GM15510 (cell line): Measurements from ENCODE around the gene LMAN1L.

Experiments used
- POLR2A ChIP-seq: IDR thresholded peaks from 3 replicates; pipeline ENCODE4 v1.6.1; 2011; ENCODE audit warnings: borderline replicate concordance; ENCODE audit not compliant: insufficient read length; ENCODE audit errors: extremely low read depth

The LMAN1L gene

GRCh38 chr15:74828835-74829234, 16.2 kb downstream of the LMAN1L start:
- TF ChIP-seq POLR2A: no peak

DNA sequence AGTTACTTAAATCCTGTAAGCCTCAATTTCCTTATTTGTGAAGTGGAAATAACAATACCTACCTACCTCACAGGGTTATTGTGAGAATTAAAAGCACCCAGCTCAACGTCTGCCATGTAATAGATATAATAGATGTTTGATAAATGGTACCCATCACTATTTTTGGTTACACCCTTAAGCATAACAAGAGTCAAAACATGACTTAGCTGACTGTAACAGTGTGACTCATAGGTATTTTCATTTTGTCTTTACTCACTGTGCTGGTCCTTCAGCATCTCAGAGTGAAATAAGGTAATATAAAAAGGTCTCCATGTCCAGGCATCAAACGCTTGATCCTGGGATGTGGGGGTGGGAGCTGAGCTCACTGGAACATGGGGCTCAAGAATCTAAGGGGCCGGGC, 16.9 kb downstream of the LMAN1L start:
- no peak for TF ChIP-seq POLR2A

GRCh38 chr15:74829991-74830390, 17.4 kb downstream of the LMAN1L start:
- TF ChIP-seq POLR2A: no peak

- no peak for TF ChIP-seq POLR2A
Observed at GRCh38 chr15:74830868-74831267, 18.2 kb downstream of the LMAN1L start.

DNA sequence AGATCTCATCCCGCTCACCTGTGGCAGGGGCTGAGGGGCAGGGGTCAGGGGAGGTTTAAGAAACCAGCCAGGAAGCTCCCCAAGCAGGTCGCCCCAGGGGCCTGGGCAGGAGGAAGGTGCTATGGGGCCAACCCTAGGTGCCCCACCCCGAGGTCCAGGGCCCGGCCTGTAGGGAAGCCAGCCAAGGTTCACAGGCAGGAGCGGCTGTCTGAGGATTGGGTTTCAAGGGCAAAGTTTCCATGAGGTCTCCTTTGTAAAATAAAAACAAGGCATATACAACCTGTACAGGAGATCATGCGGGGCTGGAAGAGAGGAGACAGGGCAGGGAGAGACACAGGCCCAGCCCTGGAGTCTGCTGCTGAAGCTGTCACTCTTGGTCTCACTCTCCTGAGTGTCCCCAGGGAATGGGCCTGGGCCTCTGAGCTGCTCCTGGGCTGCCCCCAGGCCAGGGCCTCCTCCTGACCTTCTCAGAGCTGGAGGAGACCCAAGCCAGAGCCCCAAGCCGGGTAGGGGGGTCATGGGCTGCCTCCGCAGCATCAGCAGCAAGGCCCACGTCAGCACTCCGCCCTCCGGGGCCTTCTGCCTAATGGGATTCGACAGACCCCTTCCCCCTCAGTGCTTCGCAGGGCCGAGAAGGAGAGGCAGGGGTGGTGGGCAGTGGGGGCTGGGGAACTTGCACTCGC, 19.3 kb downstream of the LMAN1L start:
- TF ChIP-seq POLR2A: no peak

GRCh38 chr15:74832826-74833225, 20.2 kb downstream of the LMAN1L start:
- TF ChIP-seq POLR2A: no peak

DNA sequence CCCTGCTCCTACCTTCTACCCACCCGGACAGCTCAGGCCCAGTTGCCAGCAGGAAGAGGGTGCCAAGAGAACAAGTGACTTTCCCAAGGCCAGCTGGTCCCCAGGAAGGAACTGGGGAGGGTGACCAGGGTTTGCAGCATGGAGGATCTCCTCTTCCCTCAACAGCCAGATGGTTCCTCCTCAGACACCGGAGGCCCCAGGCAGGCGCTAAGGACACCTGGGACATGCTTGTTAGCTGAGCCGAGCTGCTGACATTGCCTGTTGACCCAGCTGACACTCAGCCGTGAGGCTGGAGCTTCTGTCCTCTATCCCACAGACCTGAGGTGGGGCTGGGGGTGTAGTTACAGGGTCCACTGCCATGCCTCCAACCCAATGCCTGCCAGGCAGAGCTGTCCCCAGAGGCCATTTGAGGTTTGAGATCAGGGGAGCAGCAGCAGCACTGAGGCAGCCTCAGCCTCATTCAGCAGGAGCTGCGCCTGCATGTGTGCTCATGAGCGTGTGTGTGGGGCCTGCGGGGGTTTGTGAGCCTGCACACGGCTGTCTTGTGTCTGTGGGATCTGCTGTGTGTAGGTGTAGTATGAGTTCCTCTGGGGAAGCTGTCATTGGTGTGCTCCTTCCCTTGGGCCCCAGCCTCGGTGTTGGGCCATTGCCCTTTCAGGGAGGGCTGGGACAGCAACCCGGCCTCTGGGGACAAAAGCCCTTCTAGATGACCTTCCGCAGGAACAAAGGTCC, 20.9 kb downstream of the LMAN1L start:
- no peak for TF ChIP-seq POLR2A

- TF ChIP-seq POLR2A: no peak
Observed at GRCh38 chr15:74835312-74835823, 22.7 kb downstream of the LMAN1L start.

- no peak for TF ChIP-seq POLR2A
Observed at GRCh38 chr15:74836846-74837245, 24.2 kb downstream of the LMAN1L start.

- no peak for TF ChIP-seq POLR2A
Observed at GRCh38 chr15:74837482-74838136, 25.0 kb downstream of the LMAN1L start.

DNA sequence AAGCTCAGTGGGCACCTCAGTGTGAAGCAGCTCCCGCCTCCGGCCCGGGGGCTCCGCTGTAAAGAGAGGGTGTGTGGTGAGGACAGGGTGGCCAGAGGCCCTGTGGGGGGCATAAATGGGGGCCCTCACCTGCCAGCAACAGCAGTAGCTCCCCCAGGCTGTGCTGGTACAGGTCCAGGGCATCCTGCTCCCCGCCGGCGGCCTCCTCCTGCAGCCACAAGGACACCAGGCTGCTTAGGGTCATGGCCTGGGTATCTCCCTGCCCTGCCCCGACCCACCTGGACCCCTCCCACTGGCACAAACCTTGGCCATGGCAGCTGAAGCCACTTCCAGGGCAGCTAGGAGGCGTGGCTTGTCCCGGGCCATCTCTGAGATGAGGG, 25.5 kb downstream of the LMAN1L start:
- no peak for TF ChIP-seq POLR2A

GRCh38 chr15:74838746-74839525, 26.3 kb downstream of the LMAN1L start:
- TF ChIP-seq POLR2A: no peak

DNA sequence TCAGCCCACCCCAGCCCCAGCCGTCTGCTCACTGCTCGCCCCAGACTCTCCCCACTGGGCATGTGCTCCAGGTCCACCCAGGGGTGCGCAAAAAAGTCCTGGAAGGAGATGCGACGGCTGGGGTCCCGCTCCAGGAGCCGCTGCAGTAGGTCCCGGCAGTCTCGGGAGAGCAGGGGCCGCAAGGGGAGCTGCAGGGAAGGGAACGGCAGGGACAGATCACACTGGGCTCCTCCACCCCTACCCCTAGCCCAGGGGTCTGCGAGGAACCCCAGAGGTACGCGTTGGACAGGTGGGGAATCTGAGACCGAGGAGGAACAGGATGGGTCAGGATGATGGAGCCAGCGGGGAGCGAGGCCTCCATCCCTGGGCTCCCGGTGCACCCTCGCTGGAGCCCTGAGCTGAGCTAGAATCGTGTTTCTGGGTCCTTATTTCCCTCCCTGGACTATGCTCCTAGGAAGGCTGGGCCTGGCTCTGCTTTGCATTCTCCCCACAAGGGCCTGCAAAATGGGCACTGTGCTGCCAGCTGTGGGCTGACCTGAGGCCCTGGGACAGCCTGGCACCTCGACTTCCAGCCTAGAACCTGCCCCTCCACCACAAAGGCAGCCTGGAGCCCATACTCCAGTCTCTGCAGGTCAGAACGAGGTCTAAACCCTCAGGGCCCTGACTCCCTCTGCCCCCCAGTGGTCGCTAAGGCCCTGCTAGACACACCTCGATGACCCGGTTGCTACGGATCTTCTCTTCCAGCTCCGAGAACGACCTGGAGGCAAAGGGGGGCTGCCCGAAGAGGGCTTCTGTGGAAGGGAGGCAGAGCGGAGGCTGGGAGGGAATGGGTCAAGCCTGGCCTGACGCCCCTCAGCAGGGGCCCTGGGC, 27.1 kb downstream of the LMAN1L start:
- TF ChIP-seq POLR2A: no peak

GRCh38 chr15:74840851-74841775, 28.5 kb downstream of the LMAN1L start:
- no peak for TF ChIP-seq POLR2A

DNA sequence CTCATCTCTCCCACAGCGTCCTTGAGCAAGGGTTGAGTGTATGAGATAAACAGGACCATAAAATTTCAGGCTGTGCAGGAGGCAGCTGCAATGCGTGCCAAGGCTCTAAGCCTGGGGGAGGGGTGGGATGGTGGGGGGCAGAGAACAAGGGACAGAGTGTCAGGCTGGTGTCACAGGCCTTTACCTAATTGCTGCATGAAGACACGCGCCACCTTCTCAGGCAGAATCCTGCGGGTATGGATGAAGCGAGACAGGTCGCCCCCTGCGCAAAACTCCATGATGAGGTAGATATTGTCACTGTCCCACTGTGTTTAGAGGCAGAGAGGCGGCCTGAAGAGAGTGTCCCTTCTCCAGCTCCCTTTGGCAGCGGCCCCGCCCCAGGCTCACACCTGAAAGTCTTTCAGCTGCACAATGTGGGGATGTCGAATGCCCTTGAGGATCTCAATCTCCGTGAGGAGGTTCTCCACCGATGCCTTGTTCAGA, 29.3 kb downstream of the LMAN1L start:
- TF ChIP-seq POLR2A: no peak
